ENCODE results near the gene CCDC88B. TPM values are rescaled to one million over a fixed set of nuclear protein-coding genes. Genes with fewer than 3 reads are reported as not detected.

Gene CCDC88B
- total RNA-seq, 1 donor from 2014 or later = 0.79 TPM

Other genes starting within 250 kb of the CCDC88B start
- gene MACROD1, start 174.1 kb upstream of the CCDC88B start, total RNA-seq = 21.6 and 31.5 TPM in 2 replicates
- gene STIP1, start 154.0 kb upstream of the CCDC88B start, total RNA-seq = 93.5 and 111 TPM in 2 replicates
- gene FERMT3, start 133.5 kb upstream of the CCDC88B start, total RNA-seq = 4.4 and 9.6 TPM in 2 replicates
- gene TRPT1, start 114.0 kb upstream of the CCDC88B start, total RNA-seq = 25.3 and 33.1 TPM in 2 replicates
- gene NUDT22, start 113.9 kb upstream of the CCDC88B start, total RNA-seq = 26.2 and 37.3 TPM in 2 replicates
- 11.3 and 19.0 TPM in 2 replicates for gene DNAJC4, start 109.7 kb upstream of the CCDC88B start, total RNA-seq
- gene VEGFB, start 105.6 kb upstream of the CCDC88B start, total RNA-seq = 13.3 and 22.4 TPM in 2 replicates
- gene FKBP2, start 99.1 kb upstream of the CCDC88B start, total RNA-seq = 39.2 and 75.4 TPM in 2 replicates
- gene PPP1R14B, start 93.3 kb upstream of the CCDC88B start, total RNA-seq = 153 and 159 TPM in 2 replicates
- gene PLCB3, start 88.7 kb upstream of the CCDC88B start, total RNA-seq = 14.3 and 14.4 TPM in 2 replicates
- gene BAD, start 55.5 kb upstream of the CCDC88B start, total RNA-seq = 54.3 and 65.9 TPM in 2 replicates
- 5.2 and 9.7 TPM in 2 replicates for gene GPR137, start 54.4 kb upstream of the CCDC88B start, total RNA-seq
- not detected in 2 replicates for gene KCNK4, start 48.9 kb upstream of the CCDC88B start, total RNA-seq
- gene CATSPERZ, start 39.8 kb upstream of the CCDC88B start, total RNA-seq = 0.22 TPM in 1 of 2 replicates, not detected in the other
- 33.8 and 53.6 TPM in 2 replicates for gene ESRRA, start 34.7 kb upstream of the CCDC88B start, total RNA-seq
- gene TRMT112, start 22.6 kb upstream of the CCDC88B start, total RNA-seq = 189 and 190 TPM in 2 replicates
- 217 and 266 TPM in 2 replicates for gene PRDX5, start 22.1 kb upstream of the CCDC88B start, total RNA-seq
- 21.4 and 24.8 TPM in 2 replicates for gene RPS6KA4, start 19.0 kb downstream of the CCDC88B start, total RNA-seq
- gene SLC22A11, start 215.7 kb downstream of the CCDC88B start, total RNA-seq = not detected in 2 replicates

Measured in lung microvascular endothelial cell (primary cell).